GM19025 (cell line): ENCODE results near the gene ARHGEF28.

Experiments used
- ATAC-seq: cut with Tn5 transposase; IDR thresholded peaks from one replicate; pipeline ENCODE4 v1.9.1; 2021; ENCODE audit warnings: mild to moderate bottlenecking, low read depth, moderate library complexity; ENCODE audit not compliant: unreplicated experiment

The ARHGEF28 gene

GRCh38 chr5:73911761-73912393, 285.9 kb downstream of the ARHGEF28 start:
- no peak for ATAC-seq

GRCh38 chr5:73912821-73913271, 286.9 kb downstream of the ARHGEF28 start:
- no peak for ATAC-seq

- no peak for ATAC-seq
Measured at GRCh38 chr5:73913971-73914370, 288.0 kb downstream of the ARHGEF28 start.

GRCh38 chr5:73915345-73915744, 289.3 kb downstream of the ARHGEF28 start:
- no peak for ATAC-seq

GRCh38 chr5:73917433-73917832, 291.4 kb downstream of the ARHGEF28 start:
- ATAC-seq, result no peak

- no peak for ATAC-seq
Measured at GRCh38 chr5:73917891-73918290, 291.9 kb downstream of the ARHGEF28 start.

GRCh38 chr5:73918791-73919221, 292.8 kb downstream of the ARHGEF28 start:
- no peak for ATAC-seq

- ATAC-seq, result no peak
Measured at GRCh38 chr5:73921741-73922140, 295.7 kb downstream of the ARHGEF28 start.

GRCh38 chr5:73922224-73922623, 296.2 kb downstream of the ARHGEF28 start:
- no peak for ATAC-seq

- no peak for ATAC-seq
Measured at GRCh38 chr5:73922875-73923557, 297.0 kb downstream of the ARHGEF28 start.

GRCh38 chr5:73928476-73929070, 302.6 kb downstream of the ARHGEF28 start:
- ATAC-seq, result no peak

- no peak for ATAC-seq
Measured at GRCh38 chr5:73935719-73936118, 309.7 kb downstream of the ARHGEF28 start.

- no peak for ATAC-seq
Measured at GRCh38 chr5:73938280-73938937, 312.4 kb downstream of the ARHGEF28 start.

- ATAC-seq, result no peak
Measured at GRCh38 chr5:73938938-73939320, 312.9 kb downstream of the ARHGEF28 start.

GRCh38 chr5:73939557-73939956, 313.6 kb downstream of the ARHGEF28 start:
- no peak for ATAC-seq

GRCh38 chr5:73940026-73940425, 314.0 kb downstream of the ARHGEF28 start:
- ATAC-seq, result no peak

- no peak for ATAC-seq
Measured at GRCh38 chr5:73940801-73941200, 314.8 kb downstream of the ARHGEF28 start.

GRCh38 chr5:73942783-73943182, 316.8 kb downstream of the ARHGEF28 start:
- ATAC-seq, result no peak

GRCh38 chr5:73943397-73943796, 317.4 kb downstream of the ARHGEF28 start:
- ATAC-seq, result no peak

- ATAC-seq, result no peak
Measured at GRCh38 chr5:73944581-73944980, 318.6 kb downstream of the ARHGEF28 start.

- ATAC-seq, result no peak
Measured at GRCh38 chr5:73945505-73945904, 319.5 kb downstream of the ARHGEF28 start.
